AG10803 (cell line): ENCODE data around the gene RAD23A.

Experiments
- DNase-seq: peaks from one replicate; pipeline ENCODE4 v3.0.0; 2010; ENCODE audit warnings: low read depth
- H3K4me3 ChIP-seq: 2 replicates; pipeline ENCODE4 v1.5.1; 2011; ENCODE audit warnings: mild to moderate bottlenecking, low read length, control low read depth
- TF ChIP-seq, protein P1 (sequence below): conservative IDR thresholded peaks from 2 replicates; pipeline ENCODE4 v1.5.1; 2011; ENCODE audit warnings: mild to moderate bottlenecking, low read length, control low read depth, inconsistent platforms

The RAD23A gene

DNA sequence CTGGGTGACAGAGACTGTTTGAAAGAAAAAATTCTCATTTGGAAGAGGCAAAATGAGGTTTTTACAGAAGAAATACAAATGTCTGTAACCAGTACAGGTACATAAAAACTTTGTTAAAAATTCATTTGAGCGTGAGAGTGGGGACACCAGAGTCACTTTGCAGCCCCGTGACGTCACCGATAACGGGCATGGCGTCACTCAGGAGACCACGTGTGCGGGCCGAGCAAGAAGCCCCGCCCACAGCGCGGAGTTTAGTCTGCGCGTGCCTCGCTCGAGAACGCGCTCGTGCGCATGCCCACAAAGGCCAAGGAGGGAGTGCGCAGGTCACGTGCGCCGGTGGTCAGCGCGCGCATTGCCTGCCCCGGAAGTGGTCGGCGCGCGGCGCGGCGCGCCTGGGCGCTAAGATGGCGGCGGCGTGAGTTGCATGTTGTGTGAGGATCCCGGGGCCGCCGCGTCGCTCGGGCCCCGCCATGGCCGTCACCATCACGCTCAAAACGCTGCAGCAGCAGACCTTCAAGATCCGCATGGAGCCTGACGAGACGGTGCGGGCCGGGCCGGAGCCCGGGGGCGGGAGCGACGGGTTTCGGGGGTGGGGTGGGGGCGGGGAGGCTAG, at the start of gene RAD23A:
Gene RAD23A, plus strand, starts transcription at position 384 of the 613 bp plus-strand sequence. Its CDS starts 87 bp downstream, at position 471.
- peak; percentile 97 for DNase-seq
- TF ChIP-seq, protein P1, sequence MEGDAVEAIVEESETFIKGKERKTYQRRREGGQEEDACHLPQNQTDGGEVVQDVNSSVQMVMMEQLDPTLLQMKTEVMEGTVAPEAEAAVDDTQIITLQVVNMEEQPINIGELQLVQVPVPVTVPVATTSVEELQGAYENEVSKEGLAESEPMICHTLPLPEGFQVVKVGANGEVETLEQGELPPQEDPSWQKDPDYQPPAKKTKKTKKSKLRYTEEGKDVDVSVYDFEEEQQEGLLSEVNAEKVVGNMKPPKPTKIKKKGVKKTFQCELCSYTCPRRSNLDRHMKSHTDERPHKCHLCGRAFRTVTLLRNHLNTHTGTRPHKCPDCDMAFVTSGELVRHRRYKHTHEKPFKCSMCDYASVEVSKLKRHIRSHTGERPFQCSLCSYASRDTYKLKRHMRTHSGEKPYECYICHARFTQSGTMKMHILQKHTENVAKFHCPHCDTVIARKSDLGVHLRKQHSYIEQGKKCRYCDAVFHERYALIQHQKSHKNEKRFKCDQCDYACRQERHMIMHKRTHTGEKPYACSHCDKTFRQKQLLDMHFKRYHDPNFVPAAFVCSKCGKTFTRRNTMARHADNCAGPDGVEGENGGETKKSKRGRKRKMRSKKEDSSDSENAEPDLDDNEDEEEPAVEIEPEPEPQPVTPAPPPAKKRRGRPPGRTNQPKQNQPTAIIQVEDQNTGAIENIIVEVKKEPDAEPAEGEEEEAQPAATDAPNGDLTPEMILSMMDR = no peak
- peak within 1 kb of the TSS; percentile 88 for H3K4me3 ChIP-seq

DNA sequence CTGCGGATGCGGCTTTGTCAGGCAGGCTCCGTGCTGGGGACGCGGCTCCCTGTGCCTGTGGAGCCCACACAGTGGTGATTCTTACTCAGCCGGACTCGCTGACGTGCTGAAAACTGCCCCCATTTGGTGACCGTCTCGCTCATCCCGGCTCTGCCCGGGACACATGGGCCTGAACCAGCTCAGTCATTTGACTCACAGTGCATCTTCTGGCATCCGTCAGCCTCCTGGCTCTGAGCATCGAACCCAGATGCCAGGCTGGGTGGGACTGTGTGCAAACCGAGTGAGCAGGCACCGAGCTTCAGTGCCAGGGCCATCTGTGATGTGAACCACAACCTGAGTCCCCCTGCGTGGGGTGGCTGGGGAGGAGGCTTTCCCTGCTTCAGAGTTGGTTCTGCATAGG, 49.2 kb upstream of the RAD23A start:
- H3K4me3 ChIP-seq = no peak overlapping the region
- DNase-seq = no peak
- TF ChIP-seq, protein P1 = no peak

DNA sequence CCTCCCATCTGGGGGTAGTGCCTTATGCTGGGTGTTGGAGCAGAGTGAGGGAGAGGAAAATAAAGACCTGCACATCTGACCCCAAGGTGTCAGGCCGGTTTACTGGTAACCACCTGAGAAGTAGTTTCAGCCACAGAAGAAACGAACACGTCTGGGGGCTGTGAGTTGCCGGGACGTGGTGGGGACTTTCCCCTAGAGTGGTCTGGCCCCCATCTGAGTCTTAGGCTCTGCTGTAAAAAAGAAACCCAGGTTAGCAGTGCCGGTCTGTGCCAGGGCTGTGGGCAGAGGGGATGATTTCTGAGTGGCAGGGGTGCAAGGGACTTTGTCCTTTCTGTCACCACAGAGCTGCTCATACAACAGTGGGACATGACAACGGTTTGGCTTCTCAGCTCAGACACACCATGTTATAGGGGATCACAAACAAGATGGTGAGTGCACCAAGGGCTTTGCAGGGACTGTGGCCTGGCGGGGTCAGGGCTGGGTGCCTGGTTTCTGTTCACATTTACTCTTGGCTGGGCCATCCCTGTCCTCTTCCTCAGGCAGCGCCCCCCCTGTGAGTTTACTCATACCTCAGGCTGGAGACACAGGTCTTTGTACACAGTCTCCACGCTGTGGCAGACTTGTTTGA, 45.7 kb upstream of the RAD23A start:
- TF ChIP-seq, protein P1 = no peak
- no peak for DNase-seq
- no peak overlapping the region for H3K4me3 ChIP-seq

DNA sequence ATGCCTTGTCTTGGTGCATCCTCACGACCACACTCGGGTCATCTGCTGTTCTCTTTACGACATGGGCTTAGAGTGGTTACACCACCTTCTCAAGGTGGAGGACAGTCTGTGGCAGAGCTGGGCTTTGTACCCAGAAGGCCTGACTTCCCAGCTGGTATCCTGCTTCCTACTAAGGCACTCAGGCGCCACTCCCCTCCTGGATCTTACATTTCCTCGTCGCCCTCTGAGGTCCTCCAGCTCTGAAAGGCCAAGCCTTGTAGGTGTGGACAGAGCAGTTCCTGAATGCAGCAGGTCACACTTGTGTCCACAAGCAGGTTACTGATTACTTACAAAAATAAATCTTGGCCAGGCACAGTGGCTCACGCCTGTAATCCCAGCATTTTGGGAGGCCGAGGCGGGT, 38.5 kb upstream of the RAD23A start:
- no peak overlapping the region for H3K4me3 ChIP-seq
- DNase-seq = no peak
- TF ChIP-seq, protein P1 = no peak

DNA sequence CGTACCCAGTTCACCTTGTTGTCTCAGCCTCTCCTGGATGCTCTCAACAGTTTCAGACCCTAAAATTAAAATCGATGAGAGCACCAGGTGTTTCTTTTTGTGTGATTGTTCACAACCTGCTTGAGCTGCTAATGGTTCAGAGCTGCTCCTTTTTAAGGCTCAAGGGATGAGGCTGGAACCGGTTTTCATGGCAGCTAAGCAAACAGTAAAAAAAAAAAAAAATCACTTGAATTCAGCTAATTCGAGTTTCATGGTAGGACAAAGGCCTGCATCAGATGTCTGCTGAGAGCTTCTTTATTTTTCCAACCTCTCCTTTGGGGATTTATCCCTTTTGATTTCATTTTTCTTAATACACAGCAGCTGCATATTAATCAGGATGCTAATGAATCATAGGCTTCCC, 33.1 kb upstream of the RAD23A start:
- no peak for DNase-seq
- TF ChIP-seq, protein P1 = no peak
- no peak overlapping the region for H3K4me3 ChIP-seq

DNA sequence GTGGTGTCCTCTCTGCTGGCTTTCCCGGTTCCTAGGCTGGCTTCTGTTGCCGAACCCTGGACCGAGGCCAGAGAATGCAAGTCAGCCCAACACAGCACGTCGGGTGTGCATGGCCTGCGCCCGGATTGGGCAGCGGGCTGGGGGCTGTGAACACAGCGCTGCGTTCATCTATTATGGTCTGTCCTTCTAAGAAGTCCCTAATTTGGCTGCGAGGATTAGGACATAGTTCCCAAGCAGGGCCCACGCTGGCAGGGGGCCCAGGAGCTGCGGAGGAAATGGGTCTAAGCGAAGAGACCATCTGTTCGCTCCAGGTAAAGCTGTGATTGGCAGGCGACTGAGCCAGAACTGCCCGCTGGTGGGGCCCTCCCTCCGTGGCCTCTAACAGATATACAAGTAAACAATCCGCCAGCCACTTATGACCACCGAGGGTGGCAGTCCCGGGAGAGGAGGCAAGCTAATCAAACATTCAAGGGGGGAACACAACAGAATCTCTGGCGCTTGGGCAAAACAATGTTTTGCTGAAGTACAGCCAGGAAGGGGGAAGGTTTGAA, 32.6 kb upstream of the RAD23A start:
- H3K4me3 ChIP-seq = no peak overlapping the region
- peak; percentile 58 for DNase-seq
- TF ChIP-seq, protein P1 = no peak
